Measurements from ENCODE around the gene PLAAT3.
"Not testable (repeated sequence)": the region's sequence is repeated elsewhere in the genome, so short reads cannot be mapped to it uniquely, and the experiment has no call there.

PLAAT3 gene

GRCh38 chr11:63530021-63530420 lies 84.2 kb downstream of the PLAAT3 start:
- ATAC-seq (ENCODE audit: insufficient read depth, low read depth) (no peak), DNase-seq (no peak)
- Histone ChIP-seq H3K27me3 (ENCODE audit: insufficient read depth, low read length, poor library complexity) (no peaks in the 10 kb centered on the region), H3K79me2 (ENCODE audit: insufficient read depth, low read length) (no peaks in the 10 kb centered on the region), H3K4me1 (ENCODE audit: insufficient read depth, low read length) (peaks cover 14% of the 10 kb centered on the region), H3K36me3 (ENCODE audit: insufficient read depth, low read length) (no peaks in the 10 kb centered on the region), H3K27ac (ENCODE audit: low read length) (no peak overlapping the region), H3K9ac (ENCODE audit: low read depth, low read length) (no peak overlapping the region), H3K9me3 (ENCODE audit: insufficient read depth, low read length, severe bottlenecking) (no peaks in the 10 kb centered on the region), H3K4me2 (ENCODE audit: insufficient read depth, low read length) (no peak overlapping the region), H2AFZ (ENCODE audit: low read depth, low read length) (no peak overlapping the region), H4K20me1 (ENCODE audit: insufficient read depth, low read length) (no peaks in the 10 kb centered on the region), H3K4me3 (ENCODE audit: low read depth in 1 of 2, low read length in 2 of 2) (no peak overlapping the region)
- TF ChIP-seq EZH2 (IDR thresholded peaks at IDR 0.05; ENCODE audit: borderline replicate concordance, low read depth, low read length, severe bottlenecking) (no peak), CTCF (IDR thresholded peaks at IDR 0.05; ENCODE audit: borderline replicate concordance, extremely low read depth, low read length, poor library complexity, severe bottlenecking) (no peak)

GRCh38 chr11:63529373-63529772 lies 84.9 kb downstream of the PLAAT3 start:
- not testable (repeated sequence) for H3K9ac ChIP-seq (ENCODE audit: low read depth, low read length); H3K27ac ChIP-seq (ENCODE audit: low read length); H4K20me1 ChIP-seq (ENCODE audit: insufficient read depth, low read length); H3K9me3 ChIP-seq (ENCODE audit: insufficient read depth, low read length, severe bottlenecking); H3K4me2 ChIP-seq (ENCODE audit: insufficient read depth, low read length); H3K27me3 ChIP-seq (ENCODE audit: insufficient read depth, low read length, poor library complexity); H3K36me3 ChIP-seq (ENCODE audit: insufficient read depth, low read length); H3K79me2 ChIP-seq (ENCODE audit: insufficient read depth, low read length); H3K4me3 ChIP-seq (ENCODE audit: low read depth in 1 of 2, low read length in 2 of 2); ATAC-seq (ENCODE audit: insufficient read depth, low read depth); DNase-seq; H2AFZ ChIP-seq (ENCODE audit: low read depth, low read length)
- peaks cover 12% of the 10 kb centered on the region for H3K4me1 ChIP-seq (ENCODE audit: insufficient read depth, low read length)

- H3K9ac ChIP-seq (ENCODE audit: low read depth, low read length); H3K4me3 ChIP-seq (ENCODE audit: low read depth in 1 of 2, low read length in 2 of 2); ATAC-seq (ENCODE audit: insufficient read depth, low read depth); H3K27me3 ChIP-seq (ENCODE audit: insufficient read depth, low read length, poor library complexity); H4K20me1 ChIP-seq (ENCODE audit: insufficient read depth, low read length); H3K9me3 ChIP-seq (ENCODE audit: insufficient read depth, low read length, severe bottlenecking); DNase-seq; H3K79me2 ChIP-seq (ENCODE audit: insufficient read depth, low read length); H3K36me3 ChIP-seq (ENCODE audit: insufficient read depth, low read length); H3K4me2 ChIP-seq (ENCODE audit: insufficient read depth, low read length); H3K27ac ChIP-seq (ENCODE audit: low read length): not testable (repeated sequence)
- Histone ChIP-seq H2AFZ (ENCODE audit: low read depth, low read length) (peak overlapping the region; percentile 19; the same call in 1 of the 2 replicates), H3K4me1 (ENCODE audit: insufficient read depth, low read length) (peaks cover 12% of the 10 kb centered on the region)
Observed at GRCh38 chr11:63528729-63529278, 85.4 kb downstream of the PLAAT3 start.

GRCh38 chr11:63528156-63528555 lies 86.1 kb downstream of the PLAAT3 start:
- not testable (repeated sequence) for H3K27ac ChIP-seq (ENCODE audit: low read length); H2AFZ ChIP-seq (ENCODE audit: low read depth, low read length); H3K4me3 ChIP-seq (ENCODE audit: low read depth in 1 of 2, low read length in 2 of 2); H3K9ac ChIP-seq (ENCODE audit: low read depth, low read length); ATAC-seq (ENCODE audit: insufficient read depth, low read depth); H3K79me2 ChIP-seq (ENCODE audit: insufficient read depth, low read length); H3K36me3 ChIP-seq (ENCODE audit: insufficient read depth, low read length); H3K27me3 ChIP-seq (ENCODE audit: insufficient read depth, low read length, poor library complexity); H4K20me1 ChIP-seq (ENCODE audit: insufficient read depth, low read length); H3K4me2 ChIP-seq (ENCODE audit: insufficient read depth, low read length); DNase-seq; H3K9me3 ChIP-seq (ENCODE audit: insufficient read depth, low read length, severe bottlenecking)
- H3K4me1 ChIP-seq (ENCODE audit: insufficient read depth, low read length): peaks cover 12% of the 10 kb centered on the region

GRCh38 chr11:63527667-63528066 lies 86.6 kb downstream of the PLAAT3 start:
- TF ChIP-seq EZH2 (IDR thresholded peaks at IDR 0.05; ENCODE audit: borderline replicate concordance, low read depth, low read length, severe bottlenecking) (no peak), CTCF (IDR thresholded peaks at IDR 0.05; ENCODE audit: borderline replicate concordance, extremely low read depth, low read length, poor library complexity, severe bottlenecking) (no peak)
- peaks cover 12% of the 10 kb centered on the region for H3K4me1 ChIP-seq (ENCODE audit: insufficient read depth, low read length)
- H3K4me2 ChIP-seq (ENCODE audit: insufficient read depth, low read length): no peak overlapping the region
- no peak overlapping the region for H3K27ac ChIP-seq (ENCODE audit: low read length)
- H4K20me1 ChIP-seq (ENCODE audit: insufficient read depth, low read length): no peaks in the 10 kb centered on the region
- no peak overlapping the region for H2AFZ ChIP-seq (ENCODE audit: low read depth, low read length)
- H3K9me3 ChIP-seq (ENCODE audit: insufficient read depth, low read length, severe bottlenecking): peaks cover 9% of the 10 kb centered on the region
- ATAC-seq (ENCODE audit: insufficient read depth, low read depth) (no peak), DNase-seq (no peak)
- H3K4me3 ChIP-seq (ENCODE audit: low read depth in 1 of 2, low read length in 2 of 2): no peak overlapping the region
- H3K9ac ChIP-seq (ENCODE audit: low read depth, low read length): no peak overlapping the region
- no peaks in the 10 kb centered on the region for H3K79me2 ChIP-seq (ENCODE audit: insufficient read depth, low read length)
- H3K27me3 ChIP-seq (ENCODE audit: insufficient read depth, low read length, poor library complexity): no peaks in the 10 kb centered on the region
- H3K36me3 ChIP-seq (ENCODE audit: insufficient read depth, low read length): no peaks in the 10 kb centered on the region
